NCI-H146 (cell line): ENCODE results near the gene FCHSD2.

Source experiments
- DNase-seq: peaks from one replicate; lab custom pipeline; 2025; lab: John Stamatoyannopoulos, UW

The FCHSD2 gene

DNA sequence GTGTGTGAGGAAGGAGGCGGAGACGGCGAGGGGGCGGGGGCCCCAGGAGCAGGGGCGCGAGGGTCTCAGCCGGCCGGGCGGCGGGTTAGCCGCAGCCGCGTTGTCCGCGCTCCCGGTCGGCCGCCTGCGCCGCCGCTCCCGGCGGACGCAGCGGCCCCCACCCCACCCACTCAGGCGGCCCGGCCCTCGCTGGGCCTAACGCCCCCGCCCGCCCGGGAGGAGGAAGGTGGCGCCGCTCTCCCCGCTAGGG lies at the start of gene FCHSD2:
TSS of gene FCHSD2 (minus strand) at position 191 of the 250 bp plus-strand sequence. CDS start 441 bp downstream, outside the sequence.
- DNase-seq = no peak

DNA sequence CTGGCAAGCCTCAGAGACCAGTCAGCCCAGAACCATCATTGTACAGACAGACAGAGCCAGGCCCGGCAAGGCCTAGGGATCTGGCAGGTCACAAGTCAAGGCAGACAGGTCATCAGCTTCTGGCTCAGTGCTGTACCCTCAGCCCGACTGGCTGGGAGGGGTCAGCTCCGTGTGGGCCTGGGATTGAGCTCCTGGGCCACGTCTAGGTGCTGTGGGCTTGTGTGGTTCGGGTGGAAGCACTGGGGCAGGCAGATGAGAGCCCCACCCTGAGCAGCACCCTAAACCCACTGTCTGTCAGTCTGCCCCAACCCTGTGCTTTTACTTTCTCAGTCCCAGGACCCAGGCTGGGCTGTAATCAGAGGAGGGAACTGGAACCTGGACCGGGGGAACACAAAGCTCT lies 49.0 kb upstream of the FCHSD2 start:
- no peak for DNase-seq

DNA sequence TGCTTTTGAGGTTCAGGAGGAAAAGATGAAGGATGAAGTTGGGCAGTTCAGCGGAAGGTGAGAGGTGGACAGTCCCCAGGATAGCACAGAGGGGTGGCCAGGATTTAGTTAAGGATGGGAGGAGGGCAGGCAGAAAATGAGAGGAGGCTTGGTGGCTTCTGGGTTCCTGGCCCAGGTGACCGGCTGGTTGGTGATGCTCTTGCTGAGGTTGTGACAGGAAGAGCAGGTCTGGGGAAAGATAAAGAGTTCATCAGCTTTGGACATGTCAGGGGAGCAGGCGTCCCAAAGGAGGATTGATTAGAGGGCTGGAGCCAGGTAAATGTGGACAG lies 48.4 kb upstream of the FCHSD2 start:
- no peak for DNase-seq

DNA sequence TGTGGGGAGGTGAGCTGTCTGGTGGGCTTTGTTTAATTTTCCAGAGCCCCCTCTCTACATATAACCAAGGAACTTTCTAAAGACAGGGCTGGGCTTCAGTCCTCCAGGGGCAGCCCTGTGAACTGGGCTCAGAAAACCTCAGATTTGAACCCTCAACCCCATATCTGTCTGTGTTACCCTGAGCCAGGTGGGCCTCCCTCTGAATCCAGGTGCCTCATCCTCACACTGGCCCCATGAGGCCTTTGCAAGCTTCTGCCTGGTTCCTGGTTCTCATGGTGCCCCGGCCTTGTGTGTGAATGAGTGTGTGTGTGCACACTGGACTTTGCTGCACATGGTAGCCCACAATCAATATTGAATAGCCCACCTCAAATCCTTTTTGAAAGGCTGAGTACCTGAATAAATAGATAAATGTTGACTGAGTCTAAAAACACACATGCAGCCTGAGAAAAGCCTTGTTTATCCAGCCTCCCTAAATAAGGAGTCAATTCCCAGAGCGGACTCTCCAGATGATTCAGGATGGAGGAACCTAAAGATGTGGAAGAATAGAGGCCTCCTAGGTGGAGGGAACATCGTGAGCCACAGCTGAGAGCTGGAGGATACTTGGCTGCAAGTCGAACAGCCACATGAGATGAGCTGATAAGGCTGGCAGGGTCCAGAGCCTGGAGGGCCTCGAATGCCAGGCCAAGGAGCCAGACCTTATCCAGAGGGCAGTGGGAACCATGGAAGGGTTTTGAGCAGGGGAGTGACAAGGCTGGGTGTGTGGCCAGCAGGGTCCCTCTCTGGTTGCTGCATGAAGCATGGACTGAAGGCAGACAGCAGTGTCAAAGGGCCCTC lies 47.8 kb upstream of the FCHSD2 start:
- DNase-seq = peak; percentile 30

DNA sequence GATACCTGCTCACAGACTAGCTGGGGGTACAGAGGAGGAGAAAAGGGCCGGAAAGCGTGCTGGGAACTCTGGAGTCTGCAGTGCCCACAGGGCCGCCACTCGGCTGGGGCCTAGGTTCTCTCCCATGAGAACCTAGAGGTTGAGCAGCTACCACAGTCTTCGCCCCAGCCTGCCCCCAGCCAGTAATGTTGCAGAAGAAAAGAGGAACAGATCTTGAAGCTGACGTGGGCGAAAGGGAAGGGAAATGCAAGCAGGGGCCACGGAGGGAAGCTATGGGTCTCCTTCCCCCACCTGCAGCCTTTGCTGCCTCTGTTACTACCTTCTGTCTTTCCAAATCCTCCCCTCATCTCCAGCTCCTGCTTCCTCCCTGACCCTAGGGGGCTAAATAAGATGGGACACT lies 47.2 kb upstream of the FCHSD2 start:
- DNase-seq = no peak

DNA sequence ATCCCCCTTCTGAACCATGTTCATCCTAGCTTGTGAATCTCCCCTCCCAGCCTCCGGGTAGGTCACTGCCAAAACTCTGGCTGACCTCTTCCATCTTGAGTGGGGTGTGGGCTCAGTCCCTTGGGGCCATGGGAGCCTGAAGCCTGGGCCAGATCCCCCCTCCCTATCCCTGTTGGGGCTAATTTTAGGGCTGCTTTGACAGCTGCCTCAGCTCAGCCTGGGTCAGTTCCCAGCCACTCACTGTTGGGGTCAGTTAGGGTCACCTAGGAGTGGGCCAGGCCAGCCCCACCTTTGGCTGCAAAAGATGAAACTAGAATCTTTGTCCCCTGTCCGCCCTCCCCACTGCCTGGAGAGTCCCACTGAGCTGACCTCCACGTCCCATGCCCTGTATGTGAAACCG lies 46.2 kb upstream of the FCHSD2 start:
- no peak for DNase-seq

DNA sequence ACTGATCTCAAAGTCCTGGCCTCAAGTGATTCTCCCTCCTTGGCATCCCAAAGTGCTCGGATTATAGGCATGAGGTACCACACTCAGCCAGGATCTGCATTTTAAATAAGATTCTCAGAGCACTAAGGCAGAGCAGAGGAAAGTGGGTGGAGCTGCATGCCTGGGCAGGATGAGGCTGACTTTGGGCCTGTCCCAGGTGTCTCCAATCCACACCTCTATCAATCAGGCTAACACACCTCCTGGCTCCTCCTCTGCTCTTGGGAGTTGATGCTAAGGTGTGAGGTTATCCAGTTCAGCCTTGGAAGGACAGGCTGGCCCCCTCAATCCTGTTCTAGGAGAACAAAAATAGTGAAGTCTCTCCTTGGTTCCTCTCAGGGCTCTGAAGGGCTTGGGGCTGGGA lies 45.7 kb upstream of the FCHSD2 start:
- no peak for DNase-seq

DNA sequence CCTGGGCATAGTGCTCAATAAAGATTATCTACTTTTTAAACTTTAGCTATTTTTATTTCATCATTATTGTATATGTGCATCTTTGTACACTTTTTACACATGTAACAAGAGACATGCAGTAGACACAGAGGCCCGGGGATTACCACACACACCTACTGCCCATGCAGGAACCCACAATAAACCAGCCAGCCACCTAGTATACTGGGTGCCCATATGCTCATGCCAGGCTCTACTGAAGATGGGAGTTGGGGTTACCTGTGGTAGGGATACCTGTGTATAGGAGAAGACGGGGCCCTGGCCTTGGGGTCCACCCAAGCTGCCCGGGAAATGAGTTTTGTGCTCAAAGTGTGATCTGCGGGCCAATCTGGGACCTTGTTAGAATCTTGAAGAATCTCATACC lies 44.8 kb upstream of the FCHSD2 start:
- DNase-seq = no peak

DNA sequence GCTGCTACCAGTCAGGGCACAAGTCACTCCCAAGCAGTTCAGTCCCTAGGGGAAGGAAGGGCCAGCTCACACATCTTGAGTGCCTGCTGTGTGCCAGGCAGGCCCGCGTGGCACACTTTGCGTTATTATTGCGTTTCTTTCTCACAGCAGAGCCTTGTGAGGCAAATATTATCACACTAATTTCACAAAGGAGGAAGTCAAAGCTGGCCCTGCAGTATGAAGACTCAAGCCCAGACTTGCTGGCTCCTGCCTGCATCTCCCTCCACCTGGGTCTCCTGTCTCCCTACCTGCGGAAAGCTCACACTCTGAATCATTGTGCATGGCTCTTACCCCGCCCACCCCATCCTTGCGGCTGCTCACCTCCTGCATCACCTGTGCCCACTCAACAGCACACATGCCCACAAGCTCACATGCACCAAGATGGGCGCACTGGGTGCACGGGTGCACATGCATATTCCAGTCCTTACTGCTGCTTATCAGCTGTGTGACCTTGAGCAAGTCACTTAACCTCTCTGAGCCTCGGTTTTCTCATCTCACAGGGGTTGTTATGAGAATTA lies 44.3 kb upstream of the FCHSD2 start:
- DNase-seq = no peak

DNA sequence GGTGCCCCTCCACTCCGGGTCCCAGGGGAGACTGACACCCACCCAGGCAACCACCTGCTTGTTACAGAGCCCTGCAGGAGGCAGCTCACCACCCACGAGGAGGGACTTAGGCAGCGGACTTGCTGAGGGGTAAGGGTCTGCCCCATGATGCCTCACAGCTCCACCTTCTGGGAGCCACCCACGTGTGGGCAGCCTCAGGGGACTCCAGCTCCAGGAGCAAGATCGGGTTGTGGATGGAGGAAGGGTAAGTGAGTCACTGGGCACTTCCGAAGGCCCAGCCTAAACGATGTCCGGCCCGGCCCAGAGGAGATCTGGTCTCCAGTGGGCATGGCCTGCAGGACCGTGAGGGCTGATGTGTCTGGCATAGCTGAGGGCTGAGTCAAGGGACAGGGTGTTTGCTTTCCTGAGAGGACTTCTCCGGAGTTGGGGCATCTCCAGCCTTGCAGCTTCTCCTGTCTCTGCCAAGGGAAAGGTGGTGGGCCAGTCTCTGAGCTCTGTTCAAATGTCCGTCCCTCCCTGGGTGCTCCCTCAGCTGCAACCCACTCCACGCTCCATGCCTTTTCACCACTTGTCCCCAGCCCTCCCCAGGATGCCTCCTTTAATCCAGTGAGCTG lies 43.7 kb upstream of the FCHSD2 start:
- DNase-seq = no peak

DNA sequence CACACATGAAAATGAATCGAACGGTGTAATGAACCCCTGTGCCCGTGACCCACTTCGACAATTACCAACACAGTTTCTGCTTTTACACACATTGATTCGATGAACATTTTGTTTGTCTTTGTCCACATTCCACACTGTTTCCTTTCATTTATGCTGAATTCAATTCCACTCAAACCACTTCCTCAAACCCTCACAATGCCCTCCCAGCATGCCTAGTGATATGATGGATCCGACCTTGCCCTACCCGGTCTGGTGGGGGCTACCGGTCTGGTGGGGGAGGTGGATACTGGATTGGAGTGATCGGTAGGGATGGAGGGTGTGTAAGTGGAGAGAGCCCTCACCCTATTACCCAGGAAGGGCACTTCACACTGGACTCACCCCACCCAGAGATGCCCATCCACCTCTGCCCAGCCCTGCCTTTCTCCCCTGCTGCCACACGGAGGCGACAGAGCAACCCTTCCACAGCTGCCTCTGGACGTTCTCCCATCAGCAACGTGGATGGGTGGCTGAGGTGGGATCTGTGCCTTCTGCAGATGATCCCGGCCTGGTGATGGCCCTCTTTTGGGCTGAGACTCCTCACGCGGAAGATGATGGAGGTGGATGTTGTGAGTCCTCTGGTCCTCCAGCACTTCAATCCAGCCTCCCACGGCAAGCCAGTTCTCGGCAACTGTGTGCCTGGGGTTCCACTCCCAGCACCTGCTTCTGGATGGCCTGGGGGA lies 43.0 kb upstream of the FCHSD2 start:
- peak; percentile 72 for DNase-seq

DNA sequence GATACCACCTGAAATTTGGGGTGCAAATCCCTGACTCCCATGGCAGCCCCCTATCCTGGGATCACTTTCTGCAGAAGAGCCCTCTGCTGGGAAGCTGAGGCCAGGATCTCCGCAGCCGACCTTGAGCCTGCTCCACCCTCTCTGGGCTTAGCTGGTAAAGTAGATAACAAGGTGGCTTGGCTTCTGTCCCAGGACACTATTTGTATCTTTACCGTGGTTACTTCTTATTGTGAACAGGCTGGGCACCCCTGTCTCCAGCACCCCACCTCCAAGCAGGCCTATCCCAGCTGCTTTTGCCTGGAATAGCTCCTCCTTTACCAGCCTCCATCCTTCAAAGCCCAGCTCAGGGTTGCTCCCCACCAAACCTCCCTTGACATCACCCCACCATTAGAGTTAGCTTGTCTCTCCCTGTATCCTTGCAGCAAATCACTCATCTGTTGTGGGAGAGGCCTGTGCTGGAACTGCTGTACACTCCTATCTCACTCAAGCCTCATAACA lies 40.8 kb upstream of the FCHSD2 start:
- DNase-seq = no peak

DNA sequence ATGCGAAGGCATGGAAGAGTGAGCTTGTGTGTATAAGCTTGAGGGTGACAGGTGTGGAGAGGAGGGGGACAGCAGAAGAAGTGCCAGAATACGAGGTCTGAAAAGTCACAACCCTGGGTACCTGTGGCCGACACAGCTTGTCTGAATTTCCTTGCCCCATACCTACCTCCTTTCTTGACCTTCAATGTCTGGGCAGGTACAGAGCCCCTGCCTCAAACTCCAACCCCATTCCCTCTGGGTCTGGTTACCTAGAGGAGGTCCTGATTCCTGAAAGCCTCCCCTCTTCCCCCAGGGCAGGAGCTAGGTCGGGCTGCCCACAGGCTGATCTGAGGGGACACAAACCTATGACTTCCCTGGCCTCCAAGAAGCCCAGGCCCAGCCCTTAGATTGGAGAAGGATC lies 36.6 kb upstream of the FCHSD2 start:
- DNase-seq = no peak

DNA sequence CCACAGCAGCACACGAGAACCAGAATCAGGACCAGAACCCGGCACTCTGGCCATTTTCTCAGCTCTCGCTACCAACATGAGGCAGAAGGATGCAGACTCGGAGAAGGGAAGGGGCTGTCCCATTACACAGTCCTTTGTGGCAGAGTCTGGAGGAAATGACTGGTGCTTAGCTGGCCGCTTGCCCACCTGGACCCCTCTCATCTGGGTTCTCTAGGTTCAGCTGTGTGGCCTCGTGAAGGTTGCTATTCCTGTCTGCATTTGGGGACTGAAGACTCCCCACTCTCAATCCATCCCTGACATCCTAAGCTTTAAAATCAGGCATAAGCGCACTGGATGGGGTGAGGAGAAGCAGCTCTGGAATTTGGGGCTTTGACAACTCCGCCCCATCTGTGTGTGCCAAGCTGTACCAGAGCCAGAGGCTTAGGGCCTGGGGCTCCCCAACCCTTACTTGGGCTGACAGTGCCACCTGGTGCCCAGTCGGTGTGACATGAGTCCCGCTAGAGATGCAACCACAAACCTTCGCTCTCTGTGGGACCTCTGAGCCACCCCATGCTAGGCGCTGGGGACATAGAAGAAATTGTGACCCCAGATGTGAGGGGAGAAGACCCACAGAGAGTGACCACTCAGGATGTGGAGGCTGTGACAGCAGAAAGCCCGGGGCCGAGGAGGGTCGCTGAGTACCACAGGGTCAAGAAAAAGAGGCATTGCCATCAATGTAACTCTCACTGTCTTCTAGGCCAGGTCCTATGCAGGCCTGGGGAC lies 35.8 kb upstream of the FCHSD2 start:
- DNase-seq = peak; percentile 55

DNA sequence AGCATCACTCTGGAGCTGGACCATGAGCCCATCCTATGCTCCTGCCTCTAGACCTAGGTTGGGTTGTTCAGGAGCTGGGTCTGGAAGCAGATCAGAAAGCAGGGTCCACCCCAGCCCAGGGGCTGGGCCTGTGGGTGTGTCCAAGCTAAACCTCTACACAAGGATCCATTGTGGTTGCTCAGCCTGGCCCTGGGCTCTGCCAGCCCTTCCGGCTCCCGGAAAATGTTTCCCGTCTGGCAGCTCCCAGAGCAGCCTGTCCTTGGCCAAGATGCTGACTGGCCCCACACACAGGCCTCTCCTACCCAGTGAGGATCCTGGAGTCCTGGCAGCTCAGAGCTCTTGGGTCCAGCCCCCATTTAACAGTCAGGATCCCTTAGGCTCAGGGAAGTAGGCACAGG lies 35.3 kb upstream of the FCHSD2 start:
- DNase-seq = no peak

DNA sequence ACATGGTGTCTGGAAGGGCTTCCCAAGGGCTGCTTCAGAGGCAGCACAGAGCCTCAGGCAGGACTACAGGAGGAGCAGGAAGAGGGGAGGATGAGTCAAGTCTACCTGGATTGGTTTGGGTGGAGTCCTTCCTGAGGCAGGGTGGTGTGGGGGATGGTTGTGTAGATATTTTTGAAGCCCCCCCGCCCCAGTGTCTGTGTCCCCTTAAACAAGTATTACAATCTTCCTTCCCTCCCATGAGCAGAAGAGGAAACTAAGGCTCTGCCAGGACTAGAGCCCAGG lies 34.7 kb upstream of the FCHSD2 start:
- no peak for DNase-seq

DNA sequence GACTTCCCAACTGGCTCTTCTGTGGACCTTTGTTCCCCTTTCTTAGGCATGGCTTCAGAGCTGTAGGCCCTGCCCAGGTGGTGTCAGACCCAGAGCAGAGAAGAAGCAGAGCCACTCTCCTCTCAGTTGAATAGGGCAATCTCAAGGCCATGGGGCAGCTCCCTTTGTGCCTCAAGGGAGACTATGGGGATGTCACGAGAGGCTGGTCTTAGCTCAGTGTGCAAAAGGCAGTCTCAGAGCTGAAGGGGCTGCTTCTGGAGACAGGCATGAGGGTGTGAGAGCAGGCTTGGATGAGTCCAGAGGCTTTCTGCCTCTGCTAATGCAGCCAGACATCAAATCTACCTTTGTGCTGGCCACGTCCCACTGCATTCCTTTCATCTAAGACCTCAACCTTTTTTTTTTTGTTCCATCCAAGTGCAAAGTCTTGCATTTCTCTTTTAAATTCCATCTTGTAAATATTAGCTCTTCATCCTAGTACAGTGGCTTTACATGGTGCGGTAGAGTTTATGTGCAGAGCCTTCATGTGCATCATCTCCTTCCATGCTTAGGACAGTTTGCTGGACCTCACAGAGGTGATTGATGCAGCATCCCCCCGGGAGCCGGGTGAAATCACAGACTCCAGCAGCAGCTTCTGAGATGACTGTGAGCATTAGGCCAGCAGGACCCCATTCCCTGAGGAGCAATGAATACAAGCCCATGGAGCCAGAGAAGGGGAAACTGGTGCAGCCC lies 34.2 kb upstream of the FCHSD2 start:
- no peak for DNase-seq

DNA sequence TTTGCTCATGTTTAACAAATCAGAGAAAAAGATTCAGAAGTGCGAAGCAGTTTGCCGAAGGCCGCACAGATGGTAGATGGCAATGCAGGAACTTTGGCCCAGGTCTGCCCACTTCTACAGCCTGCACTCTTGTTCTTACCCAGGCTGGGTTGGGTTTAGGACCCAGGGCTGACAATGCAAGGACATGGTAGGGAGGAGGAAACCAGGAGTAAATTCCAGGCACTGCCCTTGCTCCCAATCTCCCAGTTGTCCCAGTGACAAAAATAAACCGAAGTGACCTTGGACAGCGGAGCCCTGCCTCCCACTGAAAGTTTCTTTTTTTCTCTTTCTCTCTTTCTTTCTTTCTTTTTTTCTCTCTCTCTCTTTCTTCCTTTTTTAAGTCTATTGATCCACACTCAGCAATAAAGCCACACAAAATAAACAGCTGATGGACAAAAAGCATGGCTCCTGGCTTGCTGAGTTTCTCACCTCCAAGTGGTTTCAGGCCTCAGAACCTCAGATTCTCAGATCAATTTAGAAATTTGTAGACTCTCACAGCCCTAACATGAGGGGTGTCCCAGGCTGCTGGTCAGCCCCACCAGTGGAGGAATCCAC lies 33.5 kb upstream of the FCHSD2 start:
- DNase-seq = no peak

DNA sequence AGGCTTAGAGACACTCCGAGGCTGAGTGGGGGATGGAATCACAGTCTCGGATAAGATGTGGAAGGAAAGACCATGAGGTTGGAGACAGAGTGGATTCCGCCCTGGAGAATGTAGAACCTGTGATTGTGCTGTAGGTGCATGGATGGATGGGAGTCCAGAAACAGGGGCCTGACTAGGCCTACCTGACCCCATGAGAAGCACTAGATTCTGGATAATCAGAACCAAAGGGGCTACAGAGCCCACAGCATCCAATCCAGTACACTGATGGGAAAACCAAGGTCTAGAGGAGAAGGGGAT lies 32.3 kb upstream of the FCHSD2 start:
- no peak for DNase-seq

DNA sequence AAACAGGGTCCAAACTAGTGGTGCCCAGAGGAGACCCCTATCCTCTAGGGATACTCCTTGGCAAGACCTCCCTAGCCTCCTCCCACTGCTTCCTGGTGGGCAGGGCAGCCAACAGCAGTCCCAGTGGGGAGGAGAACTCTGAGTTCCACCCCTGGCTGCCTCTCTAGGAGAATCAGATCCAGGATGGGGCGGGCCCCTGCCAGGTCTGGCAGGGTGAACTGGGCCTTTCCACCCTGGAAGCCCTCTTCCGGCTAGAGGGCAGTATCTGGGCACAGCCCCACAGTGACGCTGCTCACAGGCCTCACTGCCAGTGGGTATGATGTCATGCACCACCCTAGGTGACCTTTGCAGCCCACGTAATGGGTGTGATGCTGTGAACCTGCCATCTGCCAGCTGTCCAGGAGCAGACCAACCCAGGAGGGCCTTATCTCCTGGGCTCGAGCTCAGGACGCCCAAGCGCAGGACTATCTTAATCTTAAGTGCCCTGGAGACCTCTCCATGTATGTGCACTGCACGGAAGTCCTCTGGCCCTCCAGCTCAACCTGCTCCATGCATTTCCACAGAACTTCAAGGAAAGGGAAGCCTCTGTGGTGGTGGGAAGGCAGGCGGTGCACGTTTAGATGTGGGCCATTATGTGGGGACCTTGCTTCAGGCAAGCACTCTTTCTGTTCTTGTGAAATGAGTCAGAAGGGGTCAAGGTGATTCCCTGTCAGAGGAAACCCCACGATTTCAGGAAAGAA lies 31.8 kb upstream of the FCHSD2 start:
- no peak for DNase-seq
